ENCODE measurements around the gene SPATA46. TPM values are rescaled to one million over a fixed set of nuclear protein-coding genes. Genes with fewer than 3 reads are reported as not detected.
"Not testable (repeated sequence)": the region's sequence is repeated elsewhere in the genome, so short reads cannot be mapped to it uniquely, and the experiment has no call there.

Gene SPATA46
- total and polyA plus RNA-seq, 5 experiments from 2014 or later: not detected

GRCh38 chr1:162353078-162353477, 23.6 kb downstream of the SPATA46 start:
- Mint-ChIP-seq H3K27me3 (peaks cover 8 to 35% (median 11%) of the 10 kb centered on the region in 5 donors), H3K4me3 (no peak overlapping the region), H3K27ac (no peak overlapping the region), H3K4me1 (peaks cover 0 to 3% (median 0%) of the 10 kb centered on the region in 4 donors), H3K9me3 (no peaks in the 10 kb centered on the region), H3K36me3 (no peaks in the 10 kb centered on the region)
- DNase-seq (no peak), ATAC-seq (no peak)
- POLR2A ChIA-PET: no interaction called here

DNA sequence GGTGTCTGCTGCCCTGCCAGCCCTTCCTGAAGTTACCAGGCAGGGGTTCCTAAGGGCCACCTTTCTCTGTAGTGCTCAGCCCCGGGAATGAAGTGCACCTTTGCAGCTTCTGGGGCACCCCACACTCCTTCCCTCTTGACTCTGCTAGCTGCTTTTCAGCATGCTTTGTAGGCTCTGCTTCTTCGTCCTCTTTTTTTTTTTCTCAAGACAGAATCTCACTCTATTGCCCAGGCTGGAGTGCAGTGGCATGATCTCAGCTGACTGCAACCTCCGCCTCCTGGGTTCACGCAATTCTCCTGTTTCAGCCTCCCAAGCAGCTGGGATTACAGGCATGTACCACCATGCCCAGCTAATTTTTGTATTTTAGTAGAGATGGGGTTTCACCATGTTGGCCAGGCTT, 24.8 kb downstream of the SPATA46 start:
- H3K9me3 Mint-ChIP-seq, H3K4me1 Mint-ChIP-seq, DNase-seq, H3K4me3 Mint-ChIP-seq, H3K36me3 Mint-ChIP-seq, ATAC-seq, POLR2A ChIA-PET, H3K27ac Mint-ChIP-seq: not testable (repeated sequence)
- H3K27me3 Mint-ChIP-seq: peaks cover 7 to 24% (median 9%) of the 10 kb centered on the region in 5 donors

GRCh38 chr1:162351246-162351842, 25.3 kb downstream of the SPATA46 start:
- no peak overlapping the region for H3K4me3 Mint-ChIP-seq
- no peak overlapping the region for H3K27ac Mint-ChIP-seq
- peaks cover 0 to 3% (median 0%) of the 10 kb centered on the region in 4 donors for H3K4me1 Mint-ChIP-seq
- POLR2A ChIA-PET: no interaction called here
- H3K9me3 Mint-ChIP-seq: no peaks in the 10 kb centered on the region
- peaks cover 5 to 20% (median 9%) of the 10 kb centered on the region in 5 donors for H3K27me3 Mint-ChIP-seq
- no peak for ATAC-seq
- no peaks in the 10 kb centered on the region for H3K36me3 Mint-ChIP-seq
- DNase-seq: no peak

DNA sequence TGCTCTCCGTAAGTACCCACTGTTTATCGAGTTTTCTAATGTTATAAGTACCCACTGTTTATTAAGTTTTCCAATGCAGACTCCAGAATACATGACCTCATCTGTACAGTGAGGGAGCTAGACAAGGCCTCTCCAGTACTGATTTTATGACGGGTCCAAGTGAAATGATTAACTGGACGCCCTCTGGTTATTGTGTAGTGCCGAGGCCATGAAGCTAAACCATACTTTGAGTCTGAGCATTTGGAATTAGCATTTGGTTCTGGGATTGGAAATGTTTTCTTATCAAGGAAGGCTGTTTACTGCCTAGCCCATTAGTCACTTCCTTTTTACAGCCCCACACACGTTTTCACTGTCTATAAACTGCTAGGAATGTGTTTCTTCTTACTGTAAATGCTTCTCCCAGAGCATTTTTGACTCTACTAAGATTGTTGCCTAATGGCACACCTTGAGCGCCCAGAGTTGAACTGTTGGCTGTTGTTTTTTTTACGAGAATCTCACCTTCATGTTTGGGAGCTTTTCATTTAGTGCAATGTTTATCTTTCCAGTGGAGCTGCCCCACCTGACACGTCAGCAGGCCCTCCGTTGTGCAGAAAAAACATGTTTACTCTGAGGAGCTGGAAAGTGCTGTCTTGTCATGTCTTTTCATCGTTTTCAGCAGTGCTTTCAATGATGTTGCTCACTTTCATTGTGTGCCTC, 26.9 kb downstream of the SPATA46 start:
- no peak overlapping the region for H3K27ac Mint-ChIP-seq
- peaks cover 3 to 20% (median 9%) of the 10 kb centered on the region in 5 donors for H3K27me3 Mint-ChIP-seq
- ATAC-seq: no peak
- H3K36me3 Mint-ChIP-seq: no peaks in the 10 kb centered on the region
- H3K9me3 Mint-ChIP-seq: no peaks in the 10 kb centered on the region
- POLR2A ChIA-PET: no interaction called here
- H3K4me1 Mint-ChIP-seq: peaks cover 0 to 3% (median 0%) of the 10 kb centered on the region in 4 donors
- no peak overlapping the region for H3K4me3 Mint-ChIP-seq
- no peak for DNase-seq

DNA sequence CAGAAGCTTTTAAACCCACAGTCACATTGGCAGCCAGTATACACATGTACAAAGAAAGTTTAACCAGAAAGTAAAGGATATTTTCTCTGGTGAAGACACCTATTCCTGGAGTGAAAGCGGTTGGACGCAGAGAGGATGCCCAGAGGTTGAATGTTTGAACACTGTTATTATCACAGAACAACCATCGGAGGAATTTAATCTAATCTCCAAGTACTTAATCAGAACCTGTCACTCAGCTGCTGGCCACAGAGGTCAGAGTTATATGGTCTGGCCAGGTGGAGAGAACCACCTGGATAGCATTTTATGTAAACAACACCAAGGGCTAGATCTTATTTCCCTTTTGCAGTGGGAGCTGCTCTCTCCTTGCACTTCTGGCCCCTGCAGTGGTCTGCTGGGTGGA, 29.4 kb downstream of the SPATA46 start:
- H3K27ac Mint-ChIP-seq: no peak overlapping the region
- no peaks in the 10 kb centered on the region for H3K9me3 Mint-ChIP-seq
- H3K4me3 Mint-ChIP-seq: no peak overlapping the region
- H3K36me3 Mint-ChIP-seq: no peaks in the 10 kb centered on the region
- POLR2A ChIA-PET: no interaction called here
- peaks cover 1 to 18% (median 4%) of the 10 kb centered on the region in 5 donors for H3K27me3 Mint-ChIP-seq
- H3K4me1 Mint-ChIP-seq: peaks cover 0 to 3% (median 0%) of the 10 kb centered on the region in 4 donors
- ATAC-seq: no peak
- no peak for DNase-seq

DNA sequence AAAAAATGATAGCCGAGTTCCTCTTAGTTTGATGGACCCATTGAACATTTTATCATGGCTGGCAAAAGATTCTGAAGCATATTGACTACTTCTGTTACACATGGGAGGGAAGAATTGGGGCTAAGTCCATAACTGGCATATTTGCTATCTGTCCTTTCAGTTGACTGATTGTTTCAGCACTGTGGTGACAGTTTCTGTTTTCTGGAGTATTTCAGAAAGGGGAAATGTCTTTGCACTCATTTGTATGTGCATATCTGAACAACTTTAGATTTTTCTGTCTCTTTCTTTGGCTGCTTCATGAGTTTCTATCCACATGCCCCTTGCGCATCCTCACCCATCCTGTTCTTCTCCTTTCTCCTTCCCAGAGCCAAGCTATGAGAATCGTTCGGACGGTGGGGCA, 33.2 kb downstream of the SPATA46 start:
- no peak overlapping the region for H3K27ac Mint-ChIP-seq
- H3K4me3 Mint-ChIP-seq: no peak overlapping the region
- ATAC-seq (no peak), DNase-seq (no peak)
- H3K9me3 Mint-ChIP-seq: no peaks in the 10 kb centered on the region
- no peaks in the 10 kb centered on the region for H3K4me1 Mint-ChIP-seq
- peaks cover 0 to 14% (median 4%) of the 10 kb centered on the region in 5 donors for H3K27me3 Mint-ChIP-seq
- POLR2A ChIA-PET: no interaction called here
- H3K36me3 Mint-ChIP-seq: no peaks in the 10 kb centered on the region

GRCh38 chr1:162342452-162342983, 34.1 kb downstream of the SPATA46 start:
- POLR2A ChIA-PET: no interaction called here
- Mint-ChIP-seq H3K36me3 (no peaks in the 10 kb centered on the region), H3K27me3 (peaks cover 0 to 18% (median 8%) of the 10 kb centered on the region in 5 donors), H3K4me3 (no peak overlapping the region), H3K27ac (no peak overlapping the region), H3K4me1 (no peaks in the 10 kb centered on the region), H3K9me3 (no peaks in the 10 kb centered on the region)
- no peak for ATAC-seq
- no peak for DNase-seq

- ATAC-seq: no peak
- Mint-ChIP-seq H3K9me3 (no peaks in the 10 kb centered on the region), H3K36me3 (no peaks in the 10 kb centered on the region), H3K27me3 (peaks cover 0 to 18% (median 9%) of the 10 kb centered on the region in 5 donors), H3K4me3 (no peak overlapping the region), H3K27ac (no peak overlapping the region), H3K4me1 (no peaks in the 10 kb centered on the region)
- POLR2A ChIA-PET: no interaction called here
- DNase-seq: no peak
These were observed 39.9 kb downstream of the SPATA46 start for GRCh38 chr1:162336621-162337285.

DNA sequence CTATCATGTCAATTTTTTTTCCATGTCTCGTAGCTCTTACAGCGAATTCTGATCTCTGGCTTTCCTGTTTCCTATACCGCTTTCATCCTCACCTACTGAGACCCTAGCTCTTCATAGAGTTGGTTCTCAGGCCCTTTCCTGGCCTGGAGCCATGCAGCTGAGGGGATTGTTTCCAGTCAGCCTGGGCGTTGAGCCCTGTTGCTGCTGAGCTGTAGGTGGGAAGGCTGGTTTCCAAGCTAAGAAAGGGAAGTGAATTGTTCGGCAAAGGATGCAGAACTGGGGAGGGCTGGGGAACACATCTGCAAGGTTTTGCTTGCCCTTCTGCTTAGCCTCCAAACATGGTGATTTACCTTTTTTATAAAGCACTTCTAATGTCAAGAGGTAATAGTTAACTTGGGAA, 41.5 kb downstream of the SPATA46 start:
- Mint-ChIP-seq H3K36me3 (no peaks in the 10 kb centered on the region), H3K4me3 (no peak overlapping the region), H3K9me3 (no peaks in the 10 kb centered on the region), H3K4me1 (no peaks in the 10 kb centered on the region), H3K27ac (no peak overlapping the region), H3K27me3 (peaks cover 0 to 19% (median 13%) of the 10 kb centered on the region in 5 donors)
- no peak for ATAC-seq
- DNase-seq: no peak
- POLR2A ChIA-PET: no interaction called here

DNA sequence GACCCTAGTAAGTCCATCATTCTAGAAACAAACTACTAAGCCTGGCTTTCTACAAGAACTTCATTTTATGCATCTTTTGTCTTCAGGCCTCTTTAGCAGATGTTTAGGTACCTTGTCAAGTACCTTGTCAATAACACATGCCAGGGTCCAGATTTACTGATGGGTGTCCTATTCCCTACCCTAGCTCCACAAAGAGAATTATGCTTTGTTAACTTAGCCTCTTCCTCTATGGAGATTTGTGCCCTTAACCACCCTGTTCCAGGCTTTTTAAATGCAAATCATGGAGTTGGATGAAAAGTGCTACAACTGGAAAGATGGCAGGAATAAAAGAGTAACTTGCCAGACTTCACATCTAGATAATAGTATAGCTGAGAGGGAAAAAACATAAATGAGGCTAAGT, 42.7 kb downstream of the SPATA46 start:
- H3K27me3 Mint-ChIP-seq: peaks cover 0 to 16% (median 13%) of the 10 kb centered on the region in 5 donors
- no peak for ATAC-seq

DNA sequence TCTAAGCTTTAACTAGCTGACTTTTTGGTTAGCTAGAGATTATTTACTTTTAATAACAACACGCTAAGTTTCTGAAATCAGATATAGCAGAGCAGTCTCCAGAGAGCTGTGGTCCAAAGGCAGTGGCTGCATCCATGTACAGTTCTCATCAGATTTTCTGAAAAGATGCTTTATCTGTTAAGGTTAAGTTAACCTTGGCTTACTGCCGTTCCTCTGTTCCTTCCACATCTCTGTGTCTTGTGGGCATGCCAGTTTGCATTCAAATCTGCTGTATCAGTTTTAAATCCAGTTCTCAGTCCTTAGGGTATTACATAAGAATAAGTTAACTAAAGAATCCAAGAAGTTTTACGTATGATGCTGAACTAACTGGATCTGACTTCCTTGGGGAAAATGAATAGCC, 46.8 kb downstream of the SPATA46 start:
- Mint-ChIP-seq H3K36me3 (no peaks in the 10 kb centered on the region), H3K27ac (no peak overlapping the region), H3K9me3 (no peaks in the 10 kb centered on the region), H3K27me3 (peaks cover 0 to 10% (median 6%) of the 10 kb centered on the region in 5 donors), H3K4me3 (no peak overlapping the region), H3K4me1 (no peaks in the 10 kb centered on the region)
- DNase-seq: no peak
- ATAC-seq: no peak
- POLR2A ChIA-PET: no interaction called here

More for the DNA sequence above, 42.7 kb downstream of the SPATA46 start:
- no peak for DNase-seq
- Mint-ChIP-seq H3K27ac (no peak overlapping the region), H3K4me3 (no peak overlapping the region), H3K36me3 (no peaks in the 10 kb centered on the region), H3K4me1 (no peaks in the 10 kb centered on the region), H3K9me3 (no peaks in the 10 kb centered on the region)
- POLR2A ChIA-PET: no interaction called here

DNA sequence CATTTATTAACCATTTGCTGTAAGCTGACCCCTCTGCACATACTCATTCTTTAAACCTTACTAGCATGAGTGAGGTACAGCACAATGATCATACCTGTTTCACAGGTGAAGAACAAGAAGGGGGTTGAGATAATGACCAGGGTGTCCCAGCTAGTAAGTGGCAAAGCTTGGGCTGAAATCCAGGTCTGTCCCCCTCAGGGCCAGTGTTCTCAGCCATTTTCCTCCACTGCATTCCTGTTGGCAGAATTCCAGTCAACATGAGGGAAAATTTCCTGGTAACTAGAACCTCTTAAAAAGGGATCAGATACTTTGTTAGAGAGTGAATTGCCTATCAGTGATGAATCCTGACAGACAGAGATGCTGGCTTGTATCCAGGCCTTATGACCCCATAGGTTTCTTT, 48.1 kb downstream of the SPATA46 start:
- no peak for DNase-seq
- POLR2A ChIA-PET: no interaction called here
- H3K36me3 Mint-ChIP-seq: no peaks in the 10 kb centered on the region
- no peak for ATAC-seq
- H3K4me1 Mint-ChIP-seq: no peaks in the 10 kb centered on the region
- H3K4me3 Mint-ChIP-seq: no peak overlapping the region
- H3K27me3 Mint-ChIP-seq: peaks cover 0 to 7% (median 4%) of the 10 kb centered on the region in 5 donors
- no peaks in the 10 kb centered on the region for H3K9me3 Mint-ChIP-seq
- H3K27ac Mint-ChIP-seq: no peak overlapping the region

DNA sequence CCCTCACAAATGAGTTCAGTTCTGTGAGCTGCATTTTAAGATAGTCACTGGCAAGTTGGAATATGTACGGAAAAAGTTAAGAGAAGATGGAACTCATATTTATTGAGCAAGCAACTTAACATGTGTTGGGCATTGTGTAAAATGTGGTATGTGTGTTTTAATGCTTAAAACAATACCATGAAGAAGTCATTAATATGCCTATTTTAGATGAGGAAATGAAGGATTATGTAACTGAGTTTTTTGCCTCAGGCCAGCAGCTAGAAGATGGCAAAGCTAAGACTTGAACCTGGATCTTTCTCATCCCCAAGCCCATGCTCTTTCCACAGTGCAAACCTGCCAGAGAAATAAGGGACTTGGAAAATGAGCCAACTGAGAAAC, 48.9 kb downstream of the SPATA46 start:
- ATAC-seq: no peak

More for the DNA sequence above, 48.9 kb downstream of the SPATA46 start:
- Mint-ChIP-seq H3K4me3 (no peak overlapping the region), H3K36me3 (no peaks in the 10 kb centered on the region), H3K4me1 (no peaks in the 10 kb centered on the region), H3K27me3 (peaks cover 0 to 9% (median 4%) of the 10 kb centered on the region in 5 donors), H3K9me3 (no peaks in the 10 kb centered on the region), H3K27ac (no peak overlapping the region)
- DNase-seq: no peak
- POLR2A ChIA-PET: no interaction called here

Measured in naive thymus-derived CD8-positive, alpha-beta T cell (primary cell).